Duodenal mucosa (tissue), 2 donors: ENCODE data around the gene EP400.

Experiments
- H3K27ac ChIP-seq: one replicate; pipeline ENCODE4 v1.7.0; 2013; ENCODE audit warnings: low read depth, low read length
- H3K27me3 ChIP-seq, 2 donors: one replicate each; pipeline ENCODE4 v1.7.0; 2013; ENCODE audit warnings: low read length in 2 of 2, control low read depth in 1 of 2; ENCODE audit not compliant: insufficient read depth in 2 of 2, control insufficient read depth in 1 of 2
- H3K36me3 ChIP-seq, 2 donors: one replicate each; pipeline ENCODE4 v1.7.0; 2013; ENCODE audit warnings: low read length in 2 of 2, control low read depth in 1 of 2; ENCODE audit not compliant: insufficient read depth in 2 of 2, control insufficient read depth in 1 of 2
- H3K4me1 ChIP-seq, 2 donors: one replicate each; pipeline ENCODE4 v1.7.0; 2013; ENCODE audit warnings: low read length in 2 of 2, control low read depth in 1 of 2; ENCODE audit not compliant: insufficient read depth in 2 of 2, control insufficient read depth in 1 of 2
- H3K4me3 ChIP-seq, 2 donors: one replicate each; pipeline ENCODE4 v1.7.0; 2013; ENCODE audit warnings: low read length in 2 of 2, low read depth in 1 of 2
- H3K9ac ChIP-seq, 2 donors: one replicate each; pipeline ENCODE4 v1.7.0; 2013; ENCODE audit warnings: low read length in 2 of 2, low read depth in 1 of 2
- H3K9me3 ChIP-seq, 2 donors: one replicate each; pipeline ENCODE4 v1.7.0; 2013; ENCODE audit warnings: low read length in 2 of 2, control low read depth in 1 of 2; ENCODE audit not compliant: control insufficient read depth in 1 of 2

The EP400 gene

GRCh38 chr12:132053338-132054330 is 103.9 kb downstream of the EP400 start:
- Histone ChIP-seq H3K36me3 (peaks cover 47 to 82% of the 10 kb centered on the region in 2 donors), H3K9me3 (no peaks in the 10 kb centered on the region), H3K27ac (no peak overlapping the region)

GRCh38 chr12:132054983-132055382 is 105.2 kb downstream of the EP400 start:
- H3K9me3 ChIP-seq: no peaks in the 10 kb centered on the region
- H3K4me1 ChIP-seq: no peaks in the 10 kb centered on the region
- no peaks in the 10 kb centered on the region for H3K27me3 ChIP-seq
- H3K4me3 ChIP-seq: no peak overlapping the region
- peaks cover 38 to 73% of the 10 kb centered on the region in 2 donors for H3K36me3 ChIP-seq
- H3K9ac ChIP-seq: no peak overlapping the region
- no peak overlapping the region for H3K27ac ChIP-seq

More at GRCh38 chr12:132053338-132054330, 103.9 kb downstream of the EP400 start:
- H3K27me3 ChIP-seq: no peaks in the 10 kb centered on the region
- no peak overlapping the region for H3K9ac ChIP-seq
- H3K4me3 ChIP-seq: no peak overlapping the region
- no peaks in the 10 kb centered on the region for H3K4me1 ChIP-seq

- H3K9me3 ChIP-seq: no peaks in the 10 kb centered on the region
- no peaks in the 10 kb centered on the region for H3K4me1 ChIP-seq
- no peak overlapping the region for H3K27ac ChIP-seq
- peaks cover 32 to 67% of the 10 kb centered on the region in 2 donors for H3K36me3 ChIP-seq
- no peak overlapping the region for H3K4me3 ChIP-seq
- no peak overlapping the region for H3K9ac ChIP-seq
- no peaks in the 10 kb centered on the region for H3K27me3 ChIP-seq
Observed at GRCh38 chr12:132055535-132056096, 105.9 kb downstream of the EP400 start.

GRCh38 chr12:132056320-132056719 is 106.6 kb downstream of the EP400 start:
- no peaks in the 10 kb centered on the region for H3K9me3 ChIP-seq
- H3K9ac ChIP-seq: no peak overlapping the region
- H3K27ac ChIP-seq: no peak overlapping the region
- no peak overlapping the region for H3K4me3 ChIP-seq
- no peaks in the 10 kb centered on the region for H3K4me1 ChIP-seq
- H3K27me3 ChIP-seq: no peaks in the 10 kb centered on the region
- peaks cover 25 to 64% of the 10 kb centered on the region in 2 donors for H3K36me3 ChIP-seq

- Histone ChIP-seq H3K36me3 (peaks cover 27 to 69% of the 10 kb centered on the region in 2 donors), H3K9me3 (no peaks in the 10 kb centered on the region), H3K4me3 (no peak overlapping the region), H3K27me3 (no peaks in the 10 kb centered on the region), H3K4me1 (no peaks in the 10 kb centered on the region), H3K9ac (no peak overlapping the region), H3K27ac (no peak overlapping the region)
Observed at GRCh38 chr12:132056951-132057350, 107.2 kb downstream of the EP400 start.

- Histone ChIP-seq H3K4me1 (no peaks in the 10 kb centered on the region), H3K27ac (no peak overlapping the region), H3K27me3 (no peaks in the 10 kb centered on the region), H3K9ac (no peak overlapping the region), H3K9me3 (no peaks in the 10 kb centered on the region), H3K36me3 (peaks cover 32 to 70% of the 10 kb centered on the region in 2 donors), H3K4me3 (no peak overlapping the region)
Observed at GRCh38 chr12:132057691-132058090, 107.9 kb downstream of the EP400 start.

- H3K9ac ChIP-seq: no peak overlapping the region
- H3K27ac ChIP-seq: no peak overlapping the region
- H3K36me3 ChIP-seq: peaks cover 32 to 55% of the 10 kb centered on the region in 2 donors
- no peaks in the 10 kb centered on the region for H3K27me3 ChIP-seq
- no peak overlapping the region for H3K4me3 ChIP-seq
- no peaks in the 10 kb centered on the region for H3K9me3 ChIP-seq
- no peaks in the 10 kb centered on the region for H3K4me1 ChIP-seq
Observed at GRCh38 chr12:132061197-132061596, 111.5 kb downstream of the EP400 start.

GRCh38 chr12:132061641-132062430 is 112.1 kb downstream of the EP400 start:
- Histone ChIP-seq H3K9ac (no peak overlapping the region), H3K9me3 (no peaks in the 10 kb centered on the region), H3K27ac (no peak overlapping the region), H3K4me3 (no peak overlapping the region), H3K36me3 (peaks cover 27 to 55% of the 10 kb centered on the region in 2 donors), H3K27me3 (no peaks in the 10 kb centered on the region), H3K4me1 (no peaks in the 10 kb centered on the region)

GRCh38 chr12:132062481-132062880 is 112.7 kb downstream of the EP400 start:
- no peak overlapping the region for H3K9ac ChIP-seq
- no peaks in the 10 kb centered on the region for H3K27me3 ChIP-seq
- no peak overlapping the region for H3K4me3 ChIP-seq
- H3K27ac ChIP-seq: no peak overlapping the region
- no peaks in the 10 kb centered on the region for H3K9me3 ChIP-seq
- no peaks in the 10 kb centered on the region for H3K4me1 ChIP-seq
- H3K36me3 ChIP-seq: peaks cover 21 to 56% of the 10 kb centered on the region in 2 donors

- peaks cover 29 to 61% of the 10 kb centered on the region in 2 donors for H3K36me3 ChIP-seq
- H3K4me1 ChIP-seq: no peaks in the 10 kb centered on the region
- H3K27ac ChIP-seq: no peak overlapping the region
- H3K27me3 ChIP-seq: no peaks in the 10 kb centered on the region
- no peaks in the 10 kb centered on the region for H3K9me3 ChIP-seq
- no peak overlapping the region for H3K4me3 ChIP-seq
- no peak overlapping the region for H3K9ac ChIP-seq
Observed at GRCh38 chr12:132063491-132063890, 113.7 kb downstream of the EP400 start.
